ENCODE results near the gene CGRRF1. TPM values are rescaled to one million over a fixed set of nuclear protein-coding genes. Genes with fewer than 3 reads are reported as not detected.

The CGRRF1 gene
- total and polyA plus RNA-seq, 10 of the 15 experiments (the other 5 are each of a cell fraction or from before 2014, with no cell fraction given): 5.5 to 47.7 (median 13.5) TPM

GRCh38 chr14:54503486-54503885 is 6.2 kb upstream of the CGRRF1 start (continued):
- no peak for TF ChIP-seq CEBPZ (IDR thresholded peaks at IDR 0.05; ENCODE audit: low read depth, low read length)
- TF ChIP-seq YY1 (IDR thresholded peaks at IDR 0.05; ENCODE audit: low read depth, low read length): 0 out of 2 replicates have a peak, but pooled peaks have one; percentile 17
- TF ChIP-seq MXI1 (IDR thresholded peaks at IDR 0.05; ENCODE audit: low read depth, low read length): no peak
- 0 out of 2 replicates have a peak, but pooled peaks have one; percentile 10 for TF ChIP-seq SMC3 (IDR thresholded peaks at IDR 0.05; ENCODE audit: borderline replicate concordance, low read length)
- TF ChIP-seq RAD21 (IDR thresholded peaks at IDR 0.05; ENCODE audit: insufficient read depth, low read depth, low read length): peak; percentile 35; the same call in 1 of the 2 replicates

- H3K79me2 ChIP-seq (ENCODE audit: control insufficient read depth, insufficient read depth, low read length): peaks cover 17% of the 10 kb centered on the region
- in situ Hi-C loops (cut with MboI): no loop called here
- no peak for TF ChIP-seq MYC (IDR thresholded peaks at IDR 0.05; ENCODE audit: insufficient read depth, insufficient read length, insufficient replicate concordance, low read length, severe bottlenecking)
- TF ChIP-seq REST (IDR thresholded peaks at IDR 0.05; ENCODE audit: low read depth, low read length): no peak
- no peak for TF ChIP-seq FOS (IDR thresholded peaks at IDR 0.05; ENCODE audit: borderline replicate concordance, extremely low read depth, insufficient read length)
- TF ChIP-seq BACH1 (IDR thresholded peaks at IDR 0.05; ENCODE audit: borderline replicate concordance): no peak
- TF ChIP-seq TCF7 (IDR thresholded peaks at IDR 0.05; ENCODE audit: borderline replicate concordance): no peak
- TF ChIP-seq NR2F1 (conservative IDR thresholded peaks at IDR 0.05): no peak
- no peak for TF ChIP-seq MTA2 (IDR thresholded peaks at IDR 0.05; ENCODE audit: low read depth)
- no peak for TF ChIP-seq GABPA (IDR thresholded peaks at IDR 0.05; ENCODE audit: low read depth)
- TF ChIP-seq POLR2AphosphoS2 (IDR thresholded peaks at IDR 0.05; ENCODE audit: low read depth, low read length): no peak
Measured at GRCh38 chr14:54512393-54512792, 2.7 kb downstream of the CGRRF1 start.

More at GRCh38 chr14:54512393-54512792, 2.7 kb downstream of the CGRRF1 start:
- FAIRE-seq: no peak
- Histone ChIP-seq H4K20me1 (ENCODE audit: control insufficient read depth, insufficient read depth) (no peaks in the 10 kb centered on the region), H3K4me1 (ENCODE audit: control insufficient read depth, insufficient read depth, low read length) (peaks cover 3% of the 10 kb centered on the region), H3K4me2 (ENCODE audit: control insufficient read depth, insufficient read depth) (peak overlapping the region; percentile 35; the same call in 1 of the 2 replicates), H3K27me3 (replicated peaks in 1 of 2; ENCODE audit: control insufficient read depth in 2 of 2, insufficient read depth in 2 of 2, low read length in 1 of 2) (no peaks in the 10 kb centered on the region), H2AFZ (ENCODE audit: control insufficient read depth, low read depth, low read length) (no peak overlapping the region), H3K9ac (ENCODE audit: control insufficient read depth, insufficient read depth, low read length) (no peak overlapping the region), H3K27ac (ENCODE audit: control insufficient read depth, insufficient read depth) (no peak overlapping the region), H3K9me3 (replicated peaks; ENCODE audit: control insufficient read depth, insufficient read depth, low read length) (peaks cover 2% of the 10 kb centered on the region; the same call in 2 of the 3 replicates), H3K36me3 (ENCODE audit: control insufficient read depth in 2 of 2, insufficient read depth in 2 of 2, low read length in 1 of 2) (no peaks in the 10 kb centered on the region; a peak in 1 of 4 replicates), H3K4me3 (no peak overlapping the region)
- ChIA-PET SMC1A (ENCODE audit: uncharacterized antibody, unreplicated experiment) (interaction anchor here (0.8 to 1.6 kb wide), 6 partner anchors 8 to 69 kb away, joined by 3 to 5 read pairs (median 3); partner anchors contain the start of gene GMFB), CTCF (interaction anchor here (0.9 to 1.7 kb wide), 7 partner anchors 8 to 263 kb away, joined by 3 to 5 read pairs (median 3); no protein-coding TSS in a partner anchor), RAD21 (ENCODE audit: unreplicated experiment) (interaction anchor here (1.0 to 1.5 kb wide), 3 partner anchors 18 to 29 kb away, joined by 3 to 4 read pairs (median 4); no protein-coding TSS in a partner anchor), POLR2A (no interaction called here)
- 94% methylated on average over 1 of the region's 1 CpG for WGBS (ENCODE audit: insufficient coverage, insufficient replicate concordance, low lambda C conversion rate, missing lambda C conversion rate)
- no TSS peak for BruUV-seq (replicated peaks)
- no peak for ATAC-seq
- intact Hi-C loops (cut with micrococcal nuclease; ENCODE audit: unreplicated experiment): no loop called here
- DNase-seq (ENCODE audit: low read depth, low spot score): no peak

Data from GM12878 (cell line).